ENCODE measurements around the gene COL9A2.

The COL9A2 gene

DNA sequence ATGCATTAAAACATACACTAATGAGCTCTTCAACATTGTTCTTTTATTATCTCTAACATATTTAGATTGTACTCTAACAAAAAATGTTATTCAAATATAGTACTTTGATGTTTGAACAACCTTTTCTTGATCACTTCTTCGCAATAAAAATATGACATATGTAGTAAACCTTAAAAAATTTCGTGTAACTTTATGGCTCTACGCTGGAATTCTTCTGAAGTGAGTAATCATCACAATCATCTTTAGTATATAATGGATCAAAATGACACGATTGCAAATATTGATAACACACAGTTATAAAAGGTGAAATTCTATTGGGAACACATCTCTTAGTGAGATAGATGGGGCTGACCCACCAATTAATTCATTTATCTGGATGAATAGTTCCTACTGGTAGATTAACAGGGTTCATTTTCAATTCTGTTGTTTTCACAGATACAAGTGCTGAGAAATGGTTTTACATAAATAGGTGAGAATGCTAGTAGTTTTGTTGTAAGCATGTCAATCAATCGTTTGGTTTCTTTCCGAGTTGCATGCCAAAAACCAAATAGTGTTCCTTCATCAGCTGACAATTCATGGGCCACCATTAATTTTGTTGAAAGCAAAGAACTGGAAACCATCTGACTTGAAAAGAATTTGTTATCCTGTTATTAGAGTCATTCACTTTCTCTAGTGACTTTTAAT is 60.5 kb downstream of the COL9A2 start:
- no peak for DNase-seq

DNA sequence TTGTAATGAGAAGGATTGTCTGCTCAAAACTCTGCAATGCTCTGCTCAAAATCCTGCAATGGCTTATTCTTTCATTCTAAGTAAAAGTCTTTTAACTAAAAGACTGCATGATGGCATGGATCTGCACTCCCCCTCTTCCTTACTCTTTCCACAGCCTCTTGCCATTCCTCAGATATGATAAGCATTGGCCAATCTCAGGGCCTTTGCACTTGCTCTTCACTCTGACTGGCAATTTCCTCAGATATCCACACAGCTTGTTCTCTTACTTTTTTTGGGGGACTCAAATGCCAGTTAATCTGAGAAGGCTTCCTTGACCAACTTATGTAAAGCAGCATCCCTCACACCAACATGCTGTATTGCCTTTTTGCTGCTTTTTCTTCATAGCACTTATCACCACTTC is 61.9 kb downstream of the COL9A2 start:
- DNase-seq: no peak

DNA sequence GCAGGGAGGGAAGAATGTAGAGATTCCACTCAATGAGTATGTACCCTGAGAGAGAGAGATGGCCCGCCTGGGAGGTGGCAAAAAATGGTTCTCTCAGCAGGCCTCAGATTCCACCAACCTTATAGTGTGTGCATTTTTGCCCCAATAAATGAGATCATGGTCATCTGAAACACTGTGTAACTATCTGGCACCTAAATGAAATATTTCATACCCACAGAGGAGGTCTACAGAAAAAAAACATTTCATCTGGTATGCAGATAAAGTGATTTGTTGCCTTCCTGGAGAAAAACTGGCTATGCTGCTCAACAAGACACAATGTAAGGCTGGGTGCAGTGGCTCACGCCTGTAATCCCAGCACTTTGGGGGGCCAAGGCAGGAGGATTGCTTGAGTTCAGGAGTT is 64.5 kb downstream of the COL9A2 start:
- DNase-seq: no peak

DNA sequence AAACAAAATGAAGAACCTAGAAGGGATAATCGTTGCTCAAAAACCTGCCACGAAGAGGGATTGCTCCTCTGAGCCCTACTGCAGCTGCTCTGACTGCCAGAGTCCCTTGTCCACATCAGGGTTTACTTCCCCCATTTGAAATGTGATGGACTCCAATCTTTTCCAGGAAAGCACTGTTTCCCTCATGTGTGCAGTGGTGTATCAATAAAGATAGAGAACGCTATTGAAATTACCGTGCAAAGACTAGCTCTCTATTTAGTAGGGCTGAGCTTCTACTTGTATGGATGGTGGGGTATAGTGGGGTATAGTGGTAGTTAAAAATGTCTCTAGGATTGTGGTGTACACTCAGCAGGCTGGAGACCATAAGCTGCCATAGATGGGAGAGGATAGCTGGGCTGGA is 65.6 kb downstream of the COL9A2 start:
- no peak for DNase-seq
